HG02588 (cell line): ENCODE data around the gene ABCB9.

Source experiments
- ATAC-seq: cut with Tn5 transposase; IDR thresholded peaks from one replicate; pipeline ENCODE4 v1.9.1; 2021; ENCODE audit warnings: mild to moderate bottlenecking, moderate library complexity; ENCODE audit not compliant: unreplicated experiment

Gene ABCB9

DNA sequence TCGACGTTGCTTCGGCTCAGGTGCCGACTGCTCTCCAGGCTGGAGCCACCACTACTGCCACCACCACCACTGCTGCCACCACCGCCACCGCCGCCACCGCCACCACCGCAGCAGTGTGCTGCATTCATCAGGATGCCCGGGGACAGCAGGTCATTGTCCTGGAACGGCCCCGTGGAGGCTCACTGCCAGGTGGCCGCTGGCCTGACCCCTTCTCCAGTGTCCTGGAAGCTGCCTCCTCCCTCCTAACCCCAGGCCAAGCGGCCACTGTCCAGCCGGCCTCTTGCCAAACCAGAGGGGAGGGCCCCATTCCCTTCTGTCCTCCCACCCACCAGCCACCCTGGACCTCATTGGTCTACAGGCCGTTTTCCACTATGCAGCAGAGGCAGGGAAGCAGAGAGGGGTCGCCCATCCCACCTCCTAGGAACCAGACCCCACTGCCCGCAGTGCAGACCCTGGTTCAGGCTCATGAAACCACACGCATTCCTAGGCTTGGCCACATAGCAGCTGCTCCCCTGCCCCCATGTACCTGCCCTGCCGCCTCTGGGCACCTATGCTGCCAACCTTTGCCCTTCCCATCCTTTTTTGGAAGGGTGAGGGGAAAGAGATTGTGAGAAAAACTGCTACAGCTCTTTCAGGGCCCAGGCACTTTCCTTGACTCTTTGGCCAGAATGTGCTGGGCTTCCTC is 29.4 kb upstream of the ABCB9 start:
- no peak for ATAC-seq

DNA sequence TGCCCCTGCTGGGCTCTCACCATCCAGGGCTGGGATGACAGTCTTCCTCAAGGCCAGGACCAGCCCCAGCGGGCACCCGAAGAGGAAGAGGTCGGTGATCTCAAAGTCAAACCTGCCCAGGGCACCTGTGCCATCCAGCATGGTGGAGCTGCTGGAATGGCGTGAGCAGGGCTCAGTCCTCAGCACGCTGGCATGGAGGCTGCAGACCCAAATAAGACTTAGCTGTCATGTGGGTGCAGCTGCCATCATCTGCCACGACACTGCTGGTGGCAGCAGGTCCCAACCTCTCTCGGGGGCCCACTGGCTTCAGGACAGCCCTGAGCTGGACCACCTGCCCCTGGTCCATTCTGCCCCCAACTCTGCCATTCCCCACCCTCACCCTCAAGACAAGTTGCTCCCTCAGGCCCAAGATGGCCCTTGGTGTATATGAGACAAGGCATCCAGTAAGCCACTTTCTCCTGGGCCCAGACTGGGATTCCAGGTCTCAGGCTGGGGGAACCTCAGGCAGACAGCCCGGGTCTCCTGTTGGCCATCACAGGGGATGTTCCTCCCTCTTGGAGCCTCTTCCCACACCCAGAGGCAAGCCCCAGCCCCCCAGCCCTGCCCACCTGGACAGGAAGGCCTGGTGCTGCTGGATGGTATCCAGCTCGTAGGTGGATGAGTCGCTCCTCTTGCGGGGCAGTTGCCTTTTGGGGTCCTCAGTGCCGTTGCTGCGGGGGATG is 28.7 kb upstream of the ABCB9 start:
- no peak for ATAC-seq

DNA sequence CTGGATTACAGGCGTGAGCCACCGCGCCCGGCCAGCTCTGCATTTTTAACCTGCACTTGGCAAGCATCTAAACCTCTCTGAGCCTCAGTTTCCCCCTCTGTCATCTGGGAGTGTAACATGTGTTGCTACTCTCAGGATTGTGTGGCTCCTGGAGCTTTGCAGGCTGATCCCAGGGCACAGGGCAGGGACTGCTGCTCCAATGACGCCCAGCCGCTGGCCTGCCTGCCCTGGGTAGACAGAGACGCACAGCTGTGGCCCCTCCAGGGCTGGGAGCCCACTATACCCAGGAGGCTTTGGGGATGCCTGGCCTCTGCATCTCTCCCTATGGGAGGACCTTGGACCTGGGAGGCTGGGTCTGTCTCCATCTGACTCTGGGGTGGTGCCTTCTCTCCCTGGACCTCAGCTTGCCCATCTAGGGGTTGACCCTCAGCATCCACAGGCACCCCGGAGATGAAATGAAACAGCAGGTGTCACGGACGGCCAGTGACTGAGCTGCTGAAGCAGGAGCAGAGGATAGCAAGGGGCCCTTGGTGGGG is 27.9 kb upstream of the ABCB9 start:
- no peak for ATAC-seq

DNA sequence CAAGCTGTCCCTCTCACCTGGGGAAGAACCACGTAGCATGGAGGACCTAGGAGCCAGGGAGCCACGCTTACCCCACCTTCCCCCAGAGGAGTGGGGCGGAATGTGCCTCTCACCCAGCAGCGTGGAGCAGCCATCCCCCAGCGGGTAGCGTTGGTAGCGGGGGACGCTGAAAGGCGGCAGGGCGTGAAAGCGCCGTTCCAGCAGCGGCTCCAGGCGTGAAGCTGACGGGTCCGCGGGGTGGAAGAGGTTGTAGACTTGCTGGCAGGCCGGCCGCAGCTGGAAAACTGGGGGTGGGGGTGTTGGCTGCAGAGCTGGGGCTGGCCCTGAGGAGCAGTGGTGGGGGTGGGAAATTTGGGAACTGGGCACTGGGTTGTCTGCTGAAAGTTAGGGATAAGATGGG is 26.1 kb upstream of the ABCB9 start:
- ATAC-seq: no peak

DNA sequence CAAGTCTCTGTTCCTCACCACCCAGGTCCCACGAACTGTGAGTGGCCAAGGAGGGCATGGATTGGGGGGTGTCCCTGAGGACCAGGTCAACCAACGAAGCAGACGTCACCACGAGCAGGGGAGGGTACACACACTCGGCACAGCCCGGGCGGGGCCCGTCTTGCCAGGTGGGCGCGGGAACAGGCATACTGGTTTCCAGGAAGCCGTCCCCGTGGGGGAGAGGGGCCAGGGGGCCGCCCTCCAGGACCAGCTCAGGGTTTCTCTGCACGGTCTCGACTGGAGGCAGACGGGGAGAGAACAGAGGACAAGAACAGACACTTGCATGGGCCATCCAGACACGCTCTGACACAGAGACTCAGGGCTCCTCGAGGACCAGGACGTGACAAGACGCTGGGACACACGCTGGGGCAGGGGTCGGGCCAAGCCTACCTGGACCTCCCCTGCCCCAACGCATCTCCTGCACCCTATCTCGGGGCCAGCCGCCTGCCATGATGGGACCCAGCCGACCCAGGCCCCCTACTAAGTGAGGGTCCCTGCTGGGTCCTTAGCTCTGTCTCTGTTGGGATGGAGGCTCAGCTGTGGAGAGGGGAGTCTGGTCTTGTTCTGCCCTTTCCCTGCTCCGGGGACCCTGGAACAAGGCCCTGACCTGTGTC is 25.5 kb upstream of the ABCB9 start:
- ATAC-seq: no peak

DNA sequence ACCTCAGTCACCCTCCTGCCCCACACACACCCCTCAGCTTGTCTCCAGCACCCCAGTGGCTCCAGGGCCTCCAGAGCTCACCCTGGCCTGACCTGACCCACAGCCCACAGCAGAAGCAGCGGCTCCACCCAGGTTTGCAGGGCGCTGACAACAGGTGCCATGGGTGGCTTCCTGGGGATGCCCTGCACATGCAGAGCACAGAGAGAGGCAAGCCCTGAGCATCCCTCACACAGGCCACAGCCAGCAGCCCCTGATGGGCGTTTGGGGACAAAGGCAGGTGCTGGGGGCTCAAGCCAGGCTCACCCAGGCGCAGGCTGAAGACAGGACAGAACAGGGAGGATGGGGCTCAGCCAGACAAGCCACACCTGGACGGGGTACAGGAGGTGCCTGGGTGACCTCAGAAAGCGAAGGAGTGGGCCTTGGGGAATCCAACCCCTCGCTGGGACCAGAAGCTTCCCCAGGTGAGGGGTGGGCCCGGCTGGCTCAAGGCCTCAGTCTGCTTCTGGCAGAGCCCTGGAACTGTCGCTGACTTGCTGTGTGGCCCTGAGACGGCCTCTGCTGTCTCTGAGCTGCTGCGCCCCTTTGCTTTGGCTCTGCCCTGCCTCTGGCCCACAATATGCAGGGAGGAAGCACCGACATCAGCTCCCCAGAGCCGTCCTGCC is 24.8 kb upstream of the ABCB9 start:
- ATAC-seq: no peak

DNA sequence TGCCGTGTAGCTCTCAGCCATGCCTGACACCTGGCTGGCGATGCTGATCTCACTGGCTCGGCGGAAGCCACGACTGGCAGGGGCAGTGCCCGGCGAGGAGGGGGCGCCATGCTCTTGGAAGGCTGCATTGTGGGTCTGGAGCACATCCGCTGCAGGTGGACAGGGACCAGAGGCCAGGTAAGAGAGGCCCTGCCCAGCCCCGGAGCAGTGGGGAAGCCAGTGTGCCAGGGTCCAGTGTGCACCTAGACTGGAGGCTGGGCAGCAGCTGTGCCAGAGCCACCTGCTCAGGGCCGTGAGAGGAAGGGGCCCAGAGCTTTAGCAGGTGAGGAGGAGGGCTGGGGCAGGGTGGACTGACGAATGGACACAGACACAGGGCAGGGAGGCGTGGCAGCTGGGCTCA is 24.3 kb upstream of the ABCB9 start:
- ATAC-seq: no peak

DNA sequence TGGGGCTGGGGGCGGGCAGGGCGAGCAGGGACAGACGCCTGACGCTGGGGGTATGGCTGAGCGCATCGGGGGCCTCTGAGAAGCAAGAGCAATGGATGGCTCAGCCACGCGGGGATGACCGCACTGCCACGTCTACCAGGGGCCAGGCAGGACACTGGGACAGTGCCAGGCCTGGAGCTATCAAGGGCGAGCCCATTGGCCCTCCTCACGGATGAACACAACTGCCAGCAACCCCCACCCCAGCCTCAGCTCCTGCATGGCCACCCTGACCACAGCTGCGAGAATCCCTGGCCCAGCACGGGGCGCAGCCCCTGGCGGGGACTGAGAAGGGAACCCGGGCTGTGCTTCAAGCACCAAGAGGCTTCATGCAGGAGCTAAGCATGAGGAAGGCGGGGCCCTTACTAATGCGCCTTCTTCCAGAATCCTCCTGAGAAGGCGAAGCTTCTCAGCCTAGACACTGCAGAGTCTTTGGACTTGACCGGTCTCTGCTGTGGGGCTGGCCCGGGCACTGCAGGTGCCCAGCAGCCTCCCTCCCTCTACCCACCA is 23.7 kb upstream of the ABCB9 start:
- ATAC-seq: no peak

DNA sequence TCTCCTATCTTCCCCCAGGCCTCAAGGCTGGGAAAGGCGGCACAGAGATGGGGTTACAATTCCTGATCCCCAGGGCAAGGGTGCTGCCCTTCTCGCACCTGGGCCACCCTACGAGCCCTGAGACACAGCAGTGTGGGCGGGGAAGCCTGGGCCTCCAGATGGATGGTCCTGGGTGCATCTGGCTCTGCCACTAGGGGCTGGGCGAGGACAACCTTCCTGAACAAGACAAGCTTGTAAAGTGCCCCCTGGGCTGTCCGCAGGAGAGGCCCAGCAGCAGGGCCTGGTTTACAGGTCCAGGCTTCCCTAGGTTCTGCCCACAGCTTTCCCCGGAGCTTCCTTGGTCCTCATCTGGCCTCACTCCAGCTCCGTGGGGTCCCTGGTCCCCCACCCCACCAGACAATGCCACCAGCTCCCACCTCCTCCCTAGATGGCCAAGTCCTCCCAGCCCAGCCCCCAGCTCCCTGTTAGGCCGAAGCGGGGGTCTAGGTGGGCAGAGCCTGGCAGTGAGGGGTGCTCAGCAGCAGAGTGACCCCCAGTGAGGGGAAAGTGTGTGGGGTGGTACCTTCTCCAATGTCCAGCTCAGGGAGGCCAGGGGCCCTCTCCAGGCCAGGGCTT is 23.1 kb upstream of the ABCB9 start:
- ATAC-seq: no peak

DNA sequence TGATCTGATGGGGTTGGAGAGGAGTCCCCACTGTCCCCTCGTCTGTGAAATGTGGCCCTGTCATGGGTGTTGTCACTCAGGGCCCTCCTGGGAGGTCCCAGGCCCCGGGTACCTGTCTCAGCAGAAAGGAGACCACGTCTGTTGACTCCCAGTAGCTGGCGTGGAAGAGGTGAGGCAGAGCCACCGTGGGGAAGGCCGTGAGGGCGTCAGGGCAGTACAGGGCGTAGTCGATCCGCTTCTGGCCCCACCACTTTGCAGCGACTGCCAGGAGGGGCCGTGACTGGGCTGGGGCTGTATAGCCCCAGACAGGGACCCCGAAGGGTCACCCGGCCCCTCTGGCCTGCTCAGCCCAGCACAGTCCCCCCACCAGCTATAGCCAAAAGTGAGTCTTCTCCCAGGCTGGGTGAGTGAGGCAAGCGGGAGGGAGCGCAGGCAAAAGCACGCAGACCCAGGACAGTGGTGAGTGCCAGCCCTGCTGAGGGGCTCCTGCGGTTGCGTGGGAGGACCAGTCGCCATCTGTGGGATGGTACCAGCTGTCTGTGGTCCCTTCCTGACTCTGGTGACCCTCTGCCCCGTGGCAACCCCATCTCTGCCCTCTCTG is 22.4 kb upstream of the ABCB9 start:
- no peak for ATAC-seq

DNA sequence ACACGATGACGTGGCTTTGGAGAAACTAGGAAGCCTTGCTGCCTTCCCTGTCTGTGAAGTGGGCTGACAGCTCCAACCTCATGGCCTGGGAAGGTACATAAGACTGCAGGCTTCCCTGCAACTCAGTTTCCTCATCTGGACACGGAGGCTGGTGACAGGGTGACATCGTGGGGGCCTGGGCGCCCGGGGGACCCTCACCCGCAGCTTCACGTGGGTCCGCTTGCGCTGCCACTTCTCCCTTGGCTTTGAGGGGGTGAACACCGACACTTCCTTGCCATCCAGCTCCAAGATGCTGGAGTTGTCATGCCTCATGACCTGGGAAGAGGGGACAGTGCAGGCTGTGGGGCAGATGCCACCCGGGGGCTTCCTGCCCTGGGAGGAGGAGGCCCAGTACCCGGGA is 21.8 kb upstream of the ABCB9 start:
- ATAC-seq: no peak

DNA sequence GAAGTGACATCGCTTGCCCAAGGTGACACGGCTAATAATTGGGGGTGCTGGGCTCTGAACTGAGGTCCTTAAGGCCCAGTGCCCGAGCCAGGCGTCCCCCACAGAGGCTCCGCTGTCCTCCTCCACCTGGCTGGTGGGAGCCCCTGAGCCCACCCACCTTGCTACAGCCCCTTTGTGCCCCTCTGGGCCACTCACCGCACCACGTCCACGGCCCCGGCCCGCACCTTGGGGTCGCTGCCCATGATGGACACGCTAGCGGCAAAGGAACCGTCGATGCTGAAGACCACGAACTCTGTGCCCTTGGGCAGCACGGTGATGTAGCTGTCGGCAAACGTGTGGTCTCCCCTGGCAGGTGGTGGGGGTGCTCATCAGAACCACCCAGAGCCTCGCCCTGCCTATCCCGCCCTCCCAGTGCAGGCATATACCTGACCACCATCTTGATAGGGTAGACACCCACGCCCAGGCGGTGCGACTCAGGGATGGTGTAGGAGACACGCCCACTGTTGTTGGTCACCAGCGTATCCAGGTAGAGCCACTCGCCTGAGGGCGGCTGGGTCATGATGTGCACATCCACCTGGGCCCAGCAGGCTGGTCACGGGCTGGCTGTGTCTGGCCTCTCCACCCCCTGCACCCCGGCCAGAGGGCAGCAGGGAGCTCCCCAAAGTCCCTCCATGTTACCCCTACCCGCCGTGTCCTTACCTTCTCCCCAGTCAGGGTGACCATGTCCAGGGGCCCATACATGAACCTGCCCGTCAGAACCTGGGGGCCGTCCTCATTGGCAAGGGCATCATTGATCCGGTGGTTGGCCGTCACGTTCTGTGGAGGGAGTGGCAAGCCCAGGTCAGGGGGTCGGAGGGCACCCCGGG is 21.1 kb upstream of the ABCB9 start:
- ATAC-seq: no peak

DNA sequence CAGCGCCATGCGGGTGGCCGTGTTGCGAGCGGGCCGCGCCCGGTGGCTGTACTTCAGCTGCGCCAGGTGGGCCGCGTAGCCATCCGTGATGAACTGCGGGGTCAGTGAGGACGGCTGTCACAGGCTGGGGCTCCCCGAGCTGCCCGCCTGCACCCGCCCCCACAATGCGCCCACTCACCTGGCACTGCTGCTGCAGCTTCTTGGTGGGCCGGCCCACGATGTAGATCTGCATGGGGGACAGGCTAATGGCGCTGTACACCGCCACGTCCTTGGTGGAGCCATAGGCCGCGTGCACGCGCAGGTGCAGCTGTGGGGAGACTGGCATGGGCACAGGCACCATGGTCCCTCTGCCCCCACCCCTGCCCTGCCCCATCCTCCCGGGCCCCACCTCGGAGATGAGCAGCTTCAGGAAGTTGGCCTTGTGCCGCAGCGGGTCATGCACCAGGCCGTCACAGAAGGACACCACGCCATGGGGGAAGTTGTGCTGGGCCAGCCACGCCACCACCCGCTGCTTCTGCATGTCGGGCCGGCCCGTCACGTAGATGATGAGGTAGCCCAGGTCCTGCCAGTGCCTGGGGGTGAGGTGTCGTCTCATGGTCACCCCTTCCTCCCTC is 20.1 kb upstream of the ABCB9 start:
- ATAC-seq: no peak

DNA sequence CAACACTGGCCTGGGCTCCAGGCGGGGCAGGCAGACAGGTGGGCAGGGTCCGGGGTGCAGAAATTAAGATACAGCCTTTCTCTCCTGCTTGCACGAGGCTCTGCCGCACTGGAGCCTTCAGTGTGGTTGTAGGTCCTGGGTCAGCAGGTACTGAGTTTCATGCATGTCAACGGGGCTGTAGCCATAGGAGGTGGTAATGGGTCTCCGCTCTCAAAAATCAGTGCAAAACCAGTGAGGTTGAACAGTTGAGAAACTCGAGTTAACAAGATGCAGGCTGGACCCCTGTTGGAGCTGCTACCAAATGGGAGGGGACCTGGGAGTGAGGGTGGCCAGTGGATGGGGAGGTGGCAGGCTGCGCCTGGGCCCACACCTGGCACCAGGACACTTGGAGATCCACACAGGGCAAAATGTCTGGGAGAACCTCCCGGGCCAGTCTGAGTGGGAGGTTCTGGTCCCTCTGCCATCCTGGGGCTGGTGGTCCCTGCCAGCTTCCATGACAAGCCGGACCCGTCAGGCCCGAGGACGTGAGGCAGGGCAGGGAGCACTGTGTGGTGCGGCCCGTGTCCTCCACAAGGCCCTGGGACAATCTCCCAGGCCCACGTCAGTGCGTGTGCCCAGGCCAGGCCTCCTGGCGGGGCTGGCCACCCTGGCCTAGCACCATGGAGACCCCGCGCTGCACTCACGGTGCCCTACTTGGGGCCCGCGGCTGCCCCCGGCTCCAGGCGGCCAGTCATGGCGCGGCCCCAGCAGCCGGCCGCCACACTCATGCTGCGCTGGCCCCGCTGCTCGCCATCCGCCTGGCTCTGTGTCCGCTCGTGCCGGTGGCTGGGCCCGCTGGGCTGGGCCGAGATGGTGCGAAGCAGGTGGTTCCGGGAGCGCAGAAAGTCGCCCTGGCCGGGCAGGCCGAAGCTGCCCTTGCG is 19.3 kb upstream of the ABCB9 start:
- no peak for ATAC-seq

DNA sequence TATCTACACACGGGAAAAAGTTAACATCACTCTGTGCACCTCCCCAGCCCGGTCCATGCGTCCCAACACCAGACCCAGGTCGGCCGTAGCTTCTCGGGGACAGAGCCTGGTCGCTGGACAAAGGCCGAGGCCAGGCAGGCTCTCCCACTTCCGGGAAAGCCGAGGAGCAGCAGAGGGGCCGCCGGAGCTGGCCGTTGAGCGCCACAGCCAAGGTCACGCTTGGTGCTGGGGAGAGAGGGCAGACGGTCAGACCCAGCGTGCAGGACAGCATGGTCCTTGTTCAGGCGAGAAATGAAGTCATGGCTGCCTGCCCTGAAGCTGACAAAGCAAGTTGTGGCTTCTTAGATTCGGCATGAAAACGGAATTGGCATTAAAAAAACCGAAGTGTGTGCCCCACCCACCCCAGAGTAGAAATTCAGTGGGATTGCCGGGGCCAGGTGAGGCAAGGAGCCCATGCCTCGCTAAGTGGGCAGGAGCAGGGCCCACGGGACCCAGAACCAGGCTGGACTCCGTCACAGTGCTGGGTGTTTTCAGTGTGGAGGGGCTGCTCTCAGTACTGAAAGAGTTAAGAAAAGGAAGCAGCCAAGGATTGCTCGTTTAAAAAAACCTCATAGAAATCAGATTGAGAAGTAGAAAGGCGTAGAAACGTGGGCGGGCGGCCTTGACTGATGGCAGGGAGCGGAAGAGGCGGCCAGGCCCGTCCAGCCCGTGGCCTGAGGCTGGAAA is 18.5 kb upstream of the ABCB9 start:
- no peak for ATAC-seq

DNA sequence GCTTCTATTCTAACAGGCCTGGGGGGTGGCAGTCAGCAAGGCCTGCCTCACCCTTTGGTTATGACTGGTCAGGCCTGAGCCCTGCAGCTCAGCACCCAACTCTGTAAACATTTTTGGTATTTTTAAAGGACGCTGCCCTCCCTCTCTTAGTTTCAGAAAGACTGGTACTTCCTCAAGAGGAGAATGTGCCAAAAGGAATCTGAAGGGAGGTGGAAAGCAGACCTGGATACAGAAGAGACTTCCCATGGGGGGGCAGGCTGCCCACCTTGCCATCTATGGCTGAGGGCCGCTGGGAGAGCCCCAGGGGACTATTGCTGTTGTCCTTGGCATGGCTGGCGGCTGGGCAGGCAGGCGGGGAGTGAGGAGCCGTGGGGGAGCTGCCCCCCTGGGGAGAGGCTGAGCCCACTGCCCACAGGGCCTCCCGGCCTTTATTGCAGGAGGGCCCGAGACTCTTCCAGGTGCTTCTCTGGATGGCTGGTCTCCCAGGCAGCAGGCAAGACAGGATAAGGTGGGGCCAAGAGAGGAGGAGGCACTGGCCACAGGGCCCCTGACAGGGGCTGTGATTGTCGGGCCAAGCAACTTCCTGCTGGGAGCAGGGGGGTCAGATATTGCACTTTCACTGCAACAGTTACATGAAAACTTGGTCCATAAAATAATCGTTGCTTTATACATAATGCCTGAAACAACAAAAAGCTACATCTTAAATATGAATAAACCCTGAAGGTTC is 17.7 kb upstream of the ABCB9 start:
- no peak for ATAC-seq
